8988T (cell line): Measurements from ENCODE around the gene PEX16.
A peak's percentile ranks its signal among the peaks of the same experiment; 100 is the strongest.
"Not testable (repeated sequence)": the region's sequence is repeated elsewhere in the genome, so short reads cannot be mapped to it uniquely, and the experiment has no call there.

Source experiments
- DNase-seq: peaks from one replicate; pipeline ENCODE4 v3.0.0; 2011

PEX16 gene

DNA sequence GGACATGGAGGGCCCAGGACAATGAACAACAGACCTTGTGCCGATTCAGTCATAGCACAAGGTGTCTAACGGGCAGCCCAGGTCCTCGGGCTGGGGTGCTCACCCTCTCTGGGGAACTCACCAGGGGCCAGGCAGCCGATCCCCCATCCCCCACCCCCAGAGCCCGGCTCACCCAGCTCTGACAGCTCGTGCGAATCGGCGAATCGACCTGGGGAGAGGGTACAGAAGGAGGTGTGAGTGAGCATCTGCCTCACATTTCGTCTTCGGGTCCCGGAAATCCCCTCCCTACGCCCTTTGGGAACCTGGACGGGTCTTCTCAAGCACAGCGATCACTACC is 423 bp downstream of the PEX16 start:
- DNase-seq, result no peak

GRCh38 chr11:45915446-45915845 is 2.2 kb downstream of the PEX16 start:
- DNase-seq, result no peak

- no peak for DNase-seq
Measured at GRCh38 chr11:45913942-45914635, 3.6 kb downstream of the PEX16 start.

DNA sequence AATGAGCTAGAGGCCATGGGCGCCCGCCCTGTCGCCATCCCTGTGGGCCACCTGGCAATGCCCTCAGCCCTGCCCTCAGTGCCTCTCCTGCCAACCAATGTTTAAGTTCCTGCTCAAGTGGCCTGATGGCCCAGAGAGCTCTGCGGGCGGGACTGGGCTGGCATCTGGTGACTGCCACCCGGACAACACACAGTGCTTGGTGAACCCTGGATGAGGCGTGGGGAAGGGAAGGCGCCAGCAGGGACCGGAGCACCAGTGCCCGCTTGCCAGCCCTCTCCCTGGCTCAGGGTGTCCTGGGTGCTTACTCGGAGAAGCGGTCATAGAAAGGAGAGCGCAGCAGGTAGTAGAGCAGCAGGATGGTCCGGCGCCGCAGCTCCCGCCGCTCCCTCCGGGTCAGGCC is 4.2 kb downstream of the PEX16 start:
- DNase-seq, result no peak

DNA sequence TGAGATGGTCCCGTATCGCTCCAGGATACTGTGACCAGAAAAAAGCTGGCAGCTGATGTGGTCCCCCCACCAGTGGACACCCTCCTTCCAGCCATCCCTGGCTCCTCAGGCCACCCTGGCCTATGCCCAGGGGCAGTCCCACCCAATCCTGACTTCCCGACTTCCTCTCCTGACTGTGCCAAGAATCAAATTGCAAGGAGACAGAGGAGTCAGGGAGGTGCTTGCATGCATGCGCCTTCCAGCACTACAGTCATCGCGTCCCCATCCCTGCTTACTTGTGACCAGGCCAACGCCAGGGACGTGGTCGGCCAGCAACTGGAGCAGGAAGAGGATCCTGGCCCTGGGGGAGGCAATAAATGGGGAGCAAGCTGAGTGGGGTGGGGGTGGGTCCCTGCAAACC is 7.1 kb downstream of the PEX16 start:
- DNase-seq, result no peak

DNA sequence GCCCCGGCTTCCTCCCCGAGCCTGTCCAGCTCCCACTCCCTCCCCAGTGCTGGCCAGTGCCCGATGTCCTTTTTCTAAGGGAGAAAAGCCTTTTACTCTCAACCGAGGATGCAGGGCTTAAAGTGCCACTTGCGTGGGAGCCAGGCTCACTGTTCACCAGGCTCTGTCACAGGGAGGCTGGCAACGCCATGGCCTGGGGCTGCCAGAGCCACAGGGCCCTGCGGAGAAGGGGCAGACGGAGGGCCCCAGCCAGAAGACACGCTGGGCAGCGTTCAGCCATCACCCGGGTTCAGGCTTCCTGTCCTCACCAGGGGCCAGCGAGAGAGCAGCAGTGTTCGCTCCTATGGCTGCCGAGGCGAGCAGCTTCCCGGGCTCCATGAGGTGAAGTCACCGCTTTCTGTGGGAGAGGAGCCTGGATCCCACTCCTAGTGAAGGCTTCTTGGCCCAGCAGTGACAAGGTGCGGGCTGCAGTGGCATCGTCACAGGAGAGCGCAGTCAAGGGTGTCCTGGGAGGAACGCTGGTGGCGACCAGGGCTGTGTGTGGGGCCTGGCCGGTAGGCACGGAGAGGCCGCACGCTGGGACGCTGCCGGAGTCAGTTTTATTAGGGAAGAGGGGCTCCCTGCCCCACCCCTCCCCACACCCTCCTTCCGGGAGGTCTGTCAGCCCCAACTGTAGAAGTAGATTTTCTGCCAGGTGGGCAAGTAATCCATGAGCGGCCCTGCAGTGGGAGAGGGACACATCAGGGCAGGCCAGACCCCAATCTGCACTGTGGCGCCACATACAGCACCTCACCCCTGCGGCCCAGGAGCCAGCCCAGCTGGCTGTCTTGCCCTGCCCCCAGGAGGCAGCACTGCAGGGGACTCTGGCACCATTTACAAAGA is 7.8 kb downstream of the PEX16 start:
- DNase-seq, result no peak

- DNase-seq, result no peak
Measured at GRCh38 chr11:45907911-45908370, 9.7 kb downstream of the PEX16 start.

DNA sequence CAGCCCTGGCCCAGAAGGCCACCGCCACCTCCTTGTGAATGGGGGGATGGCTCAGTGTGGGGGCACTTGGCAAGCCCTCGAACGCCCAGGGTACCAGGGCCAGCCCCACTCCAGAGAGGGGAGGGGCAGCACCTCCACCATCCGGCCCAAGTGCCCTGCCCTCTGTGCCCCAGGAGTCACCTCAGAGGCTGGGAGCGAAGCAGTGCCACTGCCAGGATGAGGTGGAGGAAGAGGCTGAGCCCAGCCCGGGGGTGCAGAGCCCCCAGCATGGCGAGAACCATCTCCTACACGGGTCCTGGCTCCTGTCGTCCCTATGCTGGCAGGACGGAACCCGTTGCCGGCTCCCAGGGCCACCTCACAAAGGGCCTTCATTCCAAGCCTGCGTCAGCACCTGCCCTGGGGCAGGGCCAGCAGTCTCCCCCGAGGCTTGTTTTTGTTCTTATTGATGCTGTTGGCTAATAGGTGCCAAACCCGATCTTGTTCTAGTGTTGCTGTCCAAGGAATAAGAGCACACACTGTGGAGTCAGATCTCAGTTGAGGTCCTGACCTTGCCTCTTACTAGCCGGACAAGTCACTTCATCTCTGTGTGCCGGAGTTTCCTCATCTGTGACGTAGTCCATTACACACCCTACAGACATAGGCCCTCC is 10.6 kb downstream of the PEX16 start, which contains the start of gene FREY1:
FREY1 (minus strand) TSS at position 307 of the 647 bp plus-strand sequence; CDS start at position 281, 26 bp downstream.
- DNase-seq, result no peak

DNA sequence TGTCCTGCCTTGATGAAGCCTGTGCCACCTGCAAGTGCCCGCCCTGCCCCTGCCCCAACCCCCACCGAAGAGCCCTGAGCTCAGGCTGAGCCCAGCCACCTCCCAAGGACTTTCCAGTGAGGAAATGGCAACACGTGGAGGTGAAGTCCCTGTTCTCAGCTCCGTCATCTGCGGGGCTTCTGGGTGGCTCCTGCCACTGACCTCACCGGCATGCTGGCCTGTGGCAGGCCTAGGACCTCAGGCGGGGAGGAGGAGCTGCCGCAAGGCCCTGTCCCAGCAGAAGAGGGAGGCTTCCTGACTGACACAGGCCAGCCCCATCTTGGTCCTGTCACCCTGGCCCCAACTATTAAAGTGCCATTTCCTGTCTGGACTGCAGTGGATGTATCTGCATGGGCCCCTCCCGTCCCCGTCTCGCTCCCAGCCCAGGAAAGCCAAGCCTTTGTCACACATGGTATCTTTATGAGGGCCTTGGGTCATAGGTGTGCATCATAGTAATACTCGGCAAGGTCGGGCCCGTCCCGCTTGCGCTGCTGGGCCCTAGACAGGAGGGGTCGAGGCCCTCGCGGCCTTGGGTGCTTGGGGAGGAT is 11.5 kb downstream of the PEX16 start:
- no peak for DNase-seq

- DNase-seq, result not testable (repeated sequence)
Measured at GRCh38 chr11:45905576-45905975, 12.1 kb downstream of the PEX16 start.

GRCh38 chr11:45905095-45905494 is 12.6 kb downstream of the PEX16 start:
- no peak for DNase-seq

DNA sequence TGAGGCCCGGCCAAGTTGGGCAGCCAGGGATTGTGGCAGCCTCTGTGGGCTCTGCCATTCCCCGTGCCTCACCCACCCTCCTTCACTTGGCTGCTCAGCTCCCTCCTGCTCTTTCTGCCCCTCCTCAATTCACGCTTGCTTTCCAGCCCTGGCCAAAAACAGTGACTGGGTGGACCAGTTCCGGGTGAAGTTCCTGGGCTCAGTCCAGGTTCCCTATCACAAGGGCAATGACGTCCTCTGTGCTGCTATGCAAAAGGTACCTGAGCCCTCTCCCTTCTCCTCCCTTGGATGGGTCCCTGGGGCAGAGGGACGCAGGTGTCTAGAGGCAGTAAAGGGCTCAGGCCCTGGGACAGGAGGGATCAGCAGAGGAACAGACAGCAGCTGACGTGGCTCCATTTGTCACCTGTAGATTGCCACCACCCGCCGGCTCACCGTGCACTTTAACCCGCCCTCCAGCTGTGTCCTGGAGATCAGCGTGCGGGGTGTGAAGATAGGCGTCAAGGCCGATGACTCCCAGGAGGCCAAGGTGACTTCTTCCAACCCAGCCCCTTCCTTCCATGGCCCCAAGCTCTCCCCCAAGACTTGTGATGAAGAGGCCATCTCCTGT is 13.3 kb downstream of the PEX16 start:
- no peak for DNase-seq

GRCh38 chr11:45902452-45903380 is 15.0 kb downstream of the PEX16 start:
- DNase-seq, result no peak

DNA sequence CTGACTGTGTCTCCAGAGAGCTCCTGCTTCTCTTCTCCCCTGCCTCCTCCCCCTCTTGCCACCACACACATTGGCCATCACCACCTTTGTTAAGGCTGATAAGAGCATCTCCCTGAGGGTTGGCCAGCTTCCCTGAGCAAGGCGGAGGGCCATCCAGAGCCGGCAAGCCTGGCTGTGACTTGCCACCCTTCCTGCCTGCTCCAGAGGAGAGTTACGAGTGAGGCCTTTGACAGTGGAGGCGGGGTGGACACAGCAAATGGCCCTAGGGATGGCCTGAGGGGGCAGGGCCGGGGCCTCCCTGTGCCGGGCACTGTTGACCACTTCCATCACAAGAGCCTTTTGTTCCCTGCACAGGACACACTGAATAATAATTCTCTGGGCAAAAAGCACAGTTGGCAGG is 16.1 kb downstream of the PEX16 start:
- no peak for DNase-seq

- no peak for DNase-seq
Measured at GRCh38 chr11:45900916-45901617, 16.6 kb downstream of the PEX16 start.

- DNase-seq, result not testable (repeated sequence)
Measured at GRCh38 chr11:45900175-45900800, 17.4 kb downstream of the PEX16 start.

DNA sequence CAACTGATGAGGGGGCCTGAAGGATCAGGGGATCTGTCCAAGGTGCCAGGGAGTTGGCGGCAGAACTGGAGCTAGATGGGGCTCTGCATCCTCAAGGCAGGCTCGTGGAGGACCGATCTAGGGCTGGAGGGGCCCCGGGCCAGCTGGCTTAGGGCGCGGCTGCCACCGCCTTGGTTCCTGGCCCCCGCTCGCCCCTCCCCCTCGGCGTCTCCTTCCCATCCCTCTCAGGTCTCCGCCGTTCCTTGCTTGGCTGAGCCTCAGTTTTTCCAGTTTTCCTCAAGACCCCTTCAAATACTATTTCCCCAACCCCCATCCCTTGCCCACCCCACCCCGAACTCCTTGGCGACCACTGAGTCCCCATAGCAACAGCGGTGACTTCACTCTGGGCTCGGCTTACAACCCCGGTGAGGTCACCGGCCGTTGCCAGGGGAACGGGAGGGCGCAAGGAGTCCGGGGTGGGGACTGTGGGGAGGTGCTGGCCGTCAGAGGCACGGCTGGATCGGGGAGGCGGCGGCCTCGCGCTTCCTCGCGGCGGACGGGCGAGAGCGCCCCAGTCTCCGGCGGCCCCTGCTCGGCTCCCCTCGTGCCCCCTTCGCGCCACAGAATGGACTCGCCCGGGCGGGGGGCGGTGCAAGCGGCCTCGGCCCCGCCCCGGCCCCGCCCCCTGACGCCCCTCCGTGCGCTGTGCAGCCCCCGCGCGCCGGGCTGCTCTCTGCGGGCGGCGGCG is 18.1 kb downstream of the PEX16 start:
- DNase-seq, result peak; percentile 95

DNA sequence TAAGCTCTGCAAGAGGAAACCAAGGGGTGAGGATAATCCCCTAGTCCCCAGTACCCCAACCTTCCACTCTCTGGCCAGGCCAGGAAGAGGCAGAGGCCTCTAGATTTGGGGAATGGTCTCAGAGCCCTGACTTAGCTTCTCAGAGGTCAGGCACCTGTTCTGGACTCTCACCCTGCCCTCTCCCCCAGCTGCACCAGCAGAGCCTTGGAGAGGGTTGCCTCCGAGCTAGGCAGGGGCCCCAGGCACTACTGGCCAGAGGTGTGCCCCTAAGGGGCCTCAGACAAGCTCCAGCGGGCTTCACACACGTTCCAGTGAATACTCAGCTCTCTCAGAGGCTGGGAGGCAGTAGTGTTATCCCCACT is 18.6 kb downstream of the PEX16 start:
- no peak for DNase-seq

GRCh38 chr11:45897556-45897955 is 20.1 kb downstream of the PEX16 start:
- no peak for DNase-seq

DNA sequence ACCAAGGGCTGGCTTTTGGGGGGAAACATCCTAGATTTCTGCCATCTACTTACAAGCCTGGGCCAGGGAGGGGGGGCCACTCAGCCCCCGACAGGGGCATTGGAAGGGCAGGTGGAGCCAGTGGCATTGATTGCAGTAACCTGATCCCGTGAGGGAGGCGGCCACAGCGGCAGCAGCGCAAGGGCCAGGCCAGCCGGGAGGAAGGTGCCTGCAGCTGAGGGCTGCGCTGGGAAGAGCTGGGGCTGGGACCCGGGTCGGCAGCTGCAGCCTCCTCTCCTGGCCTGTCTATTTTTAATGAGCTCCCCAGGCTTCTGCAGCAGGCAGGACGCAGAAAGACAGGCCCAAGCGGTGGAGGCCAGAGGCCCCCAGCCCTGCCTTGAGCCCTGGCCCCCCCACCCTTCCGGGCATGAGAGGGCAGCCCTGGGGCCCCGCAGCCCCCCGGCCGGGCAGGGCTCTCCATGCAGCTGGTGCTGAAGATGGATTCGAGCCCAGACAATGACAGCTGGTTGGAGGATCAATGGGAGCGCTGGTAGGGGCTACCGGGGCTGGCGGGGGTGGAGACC is 21.2 kb downstream of the PEX16 start:
- no peak for DNase-seq
